ENCODE measurements around the gene CRISP2.
"Not testable (repeated sequence)": the region's sequence is repeated elsewhere in the genome, so short reads cannot be mapped to it uniquely, and the experiment has no call there.

CRISP2 gene

DNA sequence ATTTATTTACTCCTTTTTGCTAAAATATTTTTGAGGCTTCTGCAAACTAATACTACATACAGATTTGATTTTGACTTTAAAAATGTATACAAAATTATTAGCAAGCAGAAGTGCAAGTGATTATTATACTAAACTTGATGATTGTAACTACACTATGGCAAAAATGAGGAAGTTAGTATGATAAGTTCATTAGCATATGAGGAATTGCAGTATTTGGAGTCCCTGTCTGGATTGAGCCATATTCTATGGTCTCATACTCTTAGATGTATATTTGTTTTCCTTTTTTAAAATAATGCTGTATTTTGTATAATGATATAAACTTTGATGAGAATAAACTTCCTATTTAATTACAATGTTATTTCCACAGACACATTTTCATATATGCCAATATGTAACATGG is 16.9 kb upstream of the CRISP2 start:
- no peak overlapping the region for H3K27ac ChIP-seq
- TF ChIP-seq CTCF (IDR thresholded peaks at IDR 0.05) = no peak
- H3K4me3 ChIP-seq = no peak overlapping the region
- no peak for DNase-seq (ENCODE audit: low spot score)

- not testable (repeated sequence) for DNase-seq (ENCODE audit: low spot score); H3K27ac ChIP-seq; H3K4me3 ChIP-seq
Observed at GRCh38 chr6:49723917-49724316, 10.6 kb upstream of the CRISP2 start.

- no peak overlapping the region for H3K4me3 ChIP-seq
- DNase-seq (ENCODE audit: low spot score) = no peak
- no peak overlapping the region for H3K27ac ChIP-seq
- no peak for TF ChIP-seq CTCF (IDR thresholded peaks at IDR 0.05)
Observed at GRCh38 chr6:49721297-49721696, 8.0 kb upstream of the CRISP2 start.

DNA sequence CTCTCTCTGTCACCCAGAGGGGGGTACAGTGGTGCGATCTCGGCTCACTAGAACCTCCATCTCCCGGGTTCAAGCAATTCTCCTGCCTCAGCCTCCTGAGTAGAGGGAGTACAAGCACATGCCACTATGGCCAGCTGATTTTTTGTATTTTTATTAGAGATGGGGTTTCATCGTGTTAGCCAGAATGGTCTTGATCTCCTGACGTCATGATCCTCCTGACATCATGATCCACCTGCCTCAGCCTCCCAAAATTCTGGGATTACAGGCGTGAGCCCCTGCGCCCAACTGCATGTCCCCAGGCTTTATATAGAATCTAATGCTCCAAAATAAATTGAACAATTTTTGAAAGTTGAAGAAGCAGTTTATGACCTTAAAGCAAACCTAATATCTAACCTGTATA is 7.0 kb upstream of the CRISP2 start:
- H3K4me3 ChIP-seq = no peak overlapping the region
- no peak for DNase-seq (ENCODE audit: low spot score)
- no peak for TF ChIP-seq CTCF (IDR thresholded peaks at IDR 0.05)
- H3K27ac ChIP-seq = no peak overlapping the region

GRCh38 chr6:49698478-49698877 is 14.9 kb downstream of the CRISP2 start:
- no peak for DNase-seq (ENCODE audit: low spot score)
- TF ChIP-seq CTCF (IDR thresholded peaks at IDR 0.05) = no peak
- no peak overlapping the region for H3K4me3 ChIP-seq

DNA sequence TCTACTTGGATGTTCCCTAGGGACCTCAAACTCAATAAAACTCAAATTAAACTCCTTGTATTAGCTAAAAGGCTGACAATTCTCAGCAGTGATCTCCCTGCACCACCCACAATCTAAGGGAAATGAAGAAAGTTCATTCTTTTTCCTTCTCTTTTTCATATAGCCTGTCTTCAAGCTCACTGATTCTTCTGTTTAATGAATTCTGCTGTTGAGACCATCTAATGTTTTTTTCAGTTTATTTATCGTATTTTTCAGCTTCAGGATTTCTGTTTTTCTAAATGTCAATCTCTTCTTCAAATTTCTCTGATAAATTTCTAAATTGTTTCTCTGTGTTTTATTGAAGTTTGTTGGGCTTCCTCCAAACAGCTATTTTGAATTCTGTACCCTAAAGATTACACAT is 19.8 kb downstream of the CRISP2 start:
- TF ChIP-seq CTCF (IDR thresholded peaks at IDR 0.05) = no peak

More at GRCh38 chr6:49698478-49698877, 14.9 kb downstream of the CRISP2 start:
- no peak overlapping the region for H3K27ac ChIP-seq

GRCh38 chr6:49692534-49692933 is 20.8 kb downstream of the CRISP2 start:
- Histone ChIP-seq H3K27ac (no peak overlapping the region), H3K4me3 (no peak overlapping the region)
- no peak for TF ChIP-seq CTCF (IDR thresholded peaks at IDR 0.05)
- DNase-seq (ENCODE audit: low spot score) = no peak

More for the DNA sequence above, 19.8 kb downstream of the CRISP2 start:
- no peak for DNase-seq (ENCODE audit: low spot score)
- no peak overlapping the region for H3K27ac ChIP-seq
- no peak overlapping the region for H3K4me3 ChIP-seq

Data from coronary artery (tissue), 2 donors.